Fibroblast of pulmonary artery (primary cell): ENCODE data around the gene DNAAF5.

Experiments
- DNase-seq: peaks from one replicate; pipeline ENCODE4 v3.0.0-alpha.2; 2010; ENCODE audit warnings: low read depth
- H3K4me3 ChIP-seq: replicated peaks from 2 replicates; pipeline ENCODE4 v1.5.1; 2011; ENCODE audit warnings: low read depth, mild to moderate bottlenecking, control low read depth, low read length, moderate library complexity
- TF ChIP-seq, protein P1 (sequence below): IDR thresholded peaks from 2 replicates; pipeline ENCODE4 v1.5.1; 2011; ENCODE audit warnings: mild to moderate bottlenecking, control low read depth, low read length, inconsistent platforms; ENCODE audit errors: missing control alignments

DNAAF5 gene

GRCh38 chr7:696812-697551, 29.5 kb upstream of the DNAAF5 start:
- TF ChIP-seq, protein P1, sequence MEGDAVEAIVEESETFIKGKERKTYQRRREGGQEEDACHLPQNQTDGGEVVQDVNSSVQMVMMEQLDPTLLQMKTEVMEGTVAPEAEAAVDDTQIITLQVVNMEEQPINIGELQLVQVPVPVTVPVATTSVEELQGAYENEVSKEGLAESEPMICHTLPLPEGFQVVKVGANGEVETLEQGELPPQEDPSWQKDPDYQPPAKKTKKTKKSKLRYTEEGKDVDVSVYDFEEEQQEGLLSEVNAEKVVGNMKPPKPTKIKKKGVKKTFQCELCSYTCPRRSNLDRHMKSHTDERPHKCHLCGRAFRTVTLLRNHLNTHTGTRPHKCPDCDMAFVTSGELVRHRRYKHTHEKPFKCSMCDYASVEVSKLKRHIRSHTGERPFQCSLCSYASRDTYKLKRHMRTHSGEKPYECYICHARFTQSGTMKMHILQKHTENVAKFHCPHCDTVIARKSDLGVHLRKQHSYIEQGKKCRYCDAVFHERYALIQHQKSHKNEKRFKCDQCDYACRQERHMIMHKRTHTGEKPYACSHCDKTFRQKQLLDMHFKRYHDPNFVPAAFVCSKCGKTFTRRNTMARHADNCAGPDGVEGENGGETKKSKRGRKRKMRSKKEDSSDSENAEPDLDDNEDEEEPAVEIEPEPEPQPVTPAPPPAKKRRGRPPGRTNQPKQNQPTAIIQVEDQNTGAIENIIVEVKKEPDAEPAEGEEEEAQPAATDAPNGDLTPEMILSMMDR = no peak
- H3K4me3 ChIP-seq = no peak overlapping the region
- peak; percentile 11 for DNase-seq

DNA sequence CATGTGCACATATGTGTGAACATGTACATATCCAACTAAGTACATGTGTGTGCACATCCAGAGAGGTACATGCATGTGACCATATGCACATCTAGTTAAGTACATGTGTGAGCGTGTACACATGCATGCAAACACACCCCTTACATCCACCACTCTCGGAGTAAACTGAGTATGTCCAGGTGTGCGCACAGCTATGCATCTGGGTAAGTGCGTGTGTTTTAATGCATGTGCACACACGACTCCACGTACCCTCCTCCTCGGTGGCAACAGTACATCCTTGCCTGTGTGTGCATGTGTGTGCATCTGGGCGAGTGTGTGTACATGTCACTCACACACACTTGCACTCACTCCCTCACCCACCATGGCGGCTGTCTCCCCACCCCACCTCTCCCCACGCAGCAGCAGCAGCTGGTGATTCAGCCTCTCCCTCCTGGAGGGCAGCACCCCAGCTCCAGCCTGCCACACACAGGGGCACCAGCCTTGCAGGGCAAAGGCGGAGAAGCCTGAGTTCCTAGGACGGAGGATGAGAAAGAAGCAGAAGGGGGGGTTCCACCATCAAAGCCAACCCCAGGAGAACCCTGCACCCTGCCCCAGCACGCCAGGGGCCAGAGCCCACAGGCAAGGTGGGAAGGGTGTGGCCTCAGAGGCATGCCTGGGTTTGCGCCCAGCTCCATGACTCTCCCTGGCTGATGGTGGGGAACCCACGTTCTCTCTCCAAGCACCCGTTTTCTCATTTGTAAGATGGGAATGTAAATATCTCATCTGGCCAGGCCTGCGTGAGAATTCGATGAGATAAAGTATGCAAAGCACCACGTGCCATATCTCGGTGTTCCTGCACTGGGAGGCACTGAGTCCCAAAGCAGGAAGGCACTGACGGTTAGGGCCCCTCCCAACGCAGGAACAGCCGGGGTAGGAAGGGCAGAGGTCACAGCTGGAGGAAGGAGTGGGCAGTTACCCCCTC, 27.7 kb upstream of the DNAAF5 start:
- no peak overlapping the region for H3K4me3 ChIP-seq
- peak; percentile 55 for DNase-seq
- TF ChIP-seq, protein P1 = no peak

DNA sequence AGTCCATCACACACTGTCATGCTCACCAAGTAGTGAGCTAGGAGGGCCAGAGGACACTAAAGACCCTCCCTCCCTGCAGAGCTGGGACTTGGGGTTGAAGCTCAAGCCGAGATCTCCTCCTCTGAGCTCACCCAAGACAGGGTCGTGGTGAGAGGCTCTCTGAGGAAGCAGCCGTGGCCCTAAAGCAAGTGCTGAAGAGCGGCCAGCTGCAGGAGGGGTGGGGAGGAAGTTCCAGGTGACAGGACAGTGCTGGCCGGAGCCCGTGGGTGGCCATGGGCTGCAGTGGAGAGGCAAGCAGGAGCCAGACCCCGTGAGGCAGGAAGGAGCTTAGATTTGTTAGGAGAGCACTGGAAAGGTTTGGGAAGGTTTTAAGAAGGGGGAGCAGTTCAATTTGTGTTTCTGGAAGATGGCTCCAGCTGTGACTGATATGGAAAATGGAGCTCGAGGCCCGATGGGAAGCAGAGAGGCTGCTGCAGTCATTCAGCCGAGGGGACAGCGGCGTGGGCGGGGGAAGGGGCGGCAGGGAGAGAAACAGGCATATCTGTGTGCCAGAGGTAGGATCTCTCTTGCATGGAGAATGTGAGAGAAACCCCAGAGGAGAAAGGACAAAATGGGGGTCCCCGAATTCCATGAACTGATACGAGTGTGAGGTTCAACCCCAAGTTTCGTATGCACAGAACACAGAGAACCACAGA, 26.9 kb upstream of the DNAAF5 start:
- TF ChIP-seq, protein P1 = no peak
- DNase-seq = no peak
- H3K4me3 ChIP-seq = no peak overlapping the region

GRCh38 chr7:701086-701671, 25.3 kb upstream of the DNAAF5 start:
- DNase-seq = no peak

GRCh38 chr7:703049-703448, 23.4 kb upstream of the DNAAF5 start:
- no peak for DNase-seq
- H3K4me3 ChIP-seq = no peak overlapping the region
- TF ChIP-seq, protein P1 = no peak

More at GRCh38 chr7:701086-701671, 25.3 kb upstream of the DNAAF5 start:
- no peak overlapping the region for H3K4me3 ChIP-seq
- TF ChIP-seq, protein P1 = no peak

DNA sequence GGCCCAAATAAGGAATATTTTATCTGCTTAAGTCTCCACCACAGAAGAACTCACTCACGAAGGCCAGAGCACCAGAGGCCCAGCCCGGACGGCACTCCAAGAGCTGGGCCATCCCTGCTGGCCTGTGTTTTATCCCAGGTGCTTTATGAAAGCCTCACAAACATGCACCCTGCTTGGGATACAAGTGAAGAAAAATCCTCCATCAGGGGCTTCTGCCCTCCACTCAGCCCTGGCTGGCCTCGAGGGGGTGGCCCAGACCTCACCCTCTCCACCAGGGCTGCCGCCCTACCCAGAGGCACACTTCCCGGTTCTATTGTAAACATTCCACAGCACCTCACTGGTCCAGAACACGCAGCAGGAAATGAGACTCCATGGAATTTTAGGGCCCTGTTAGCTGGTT, 19.8 kb upstream of the DNAAF5 start:
- TF ChIP-seq, protein P1 = no peak
- DNase-seq = no peak
- H3K4me3 ChIP-seq = no peak overlapping the region
